Neural progenitor cell (in vitro differentiated cells): Measurements from ENCODE around the gene ZNF827. TPM values are rescaled to one million over a fixed set of nuclear protein-coding genes. Genes with fewer than 3 reads are reported as not detected.

Source experiments
- DNase-seq: peaks from one replicate; pipeline ENCODE4 v3.0.0-alpha.2; 2016; ENCODE audit warnings: low spot score
- H2AFZ ChIP-seq: fragments of 200-600 bp; sonication (generic); replicated peaks from 2 replicates; pipeline ENCODE4 v1.6.1; 2016; ENCODE audit warnings: antibody characterized with exemption
- H3F3A ChIP-seq: fragments of 200-600 bp; sonication (generic); 2 replicates; pipeline ENCODE4 v1.6.1; 2016; ENCODE audit warnings: antibody characterized with exemption, low read depth
- H3K27ac ChIP-seq: fragments of 200-600 bp; sonication (generic); 2 replicates; pipeline ENCODE4 v1.5.1; 2016; ENCODE audit warnings: mild to moderate bottlenecking
- H3K27me3 ChIP-seq: fragments of 200-600 bp; sonication (generic); 2 replicates; pipeline ENCODE4 v1.6.1; 2016; ENCODE audit warnings: mild to moderate bottlenecking, moderate library complexity
- H3K36me3 ChIP-seq: fragments of 200-600 bp; sonication (generic); 2 replicates; pipeline ENCODE4 v1.5.1; 2016
- H3K4me1 ChIP-seq: fragments of 200-600 bp; sonication (generic); 2 replicates; pipeline ENCODE4 v1.6.1; 2016; ENCODE audit warnings: mixed run types
- H3K4me2 ChIP-seq: fragments of 200-600 bp; sonication (generic); 2 replicates; pipeline ENCODE4 v1.6.1; 2016
- H3K4me3 ChIP-seq: fragments of 200-600 bp; sonication (generic); 2 replicates; pipeline ENCODE4 v1.5.1; 2016
- H3K79me2 ChIP-seq: fragments of 200-600 bp; sonication (generic); 2 replicates; pipeline ENCODE4 v1.6.1; 2016; ENCODE audit warnings: low read depth
- H3K9ac ChIP-seq: fragments of 200-600 bp; sonication (generic); 2 replicates; pipeline ENCODE4 v1.6.1; 2016
- H3K9me3 ChIP-seq: fragments of 200-600 bp; sonication (generic); 2 replicates; pipeline ENCODE4 v1.5.1; 2016; ENCODE audit warnings: low read depth
- H4K20me1 ChIP-seq: fragments of 200-600 bp; sonication (generic); 2 replicates; pipeline ENCODE4 v1.6.1; 2016; ENCODE audit warnings: low read depth
- H3K27ac Mint-ChIP-seq: 3 replicates; pipeline ENCODE4 v1.8.0; 2021; ENCODE audit warnings: mixed read lengths
- H3K27me3 Mint-ChIP-seq: 2 replicates; pipeline ENCODE4 v1.8.0; 2022; ENCODE audit warnings: low read depth, mild to moderate bottlenecking, inconsistent platforms, moderate library complexity, mixed read lengths; ENCODE audit not compliant: insufficient read depth
- H3K36me3 Mint-ChIP-seq: 3 replicates; pipeline ENCODE4 v1.8.0; 2021; ENCODE audit warnings: mixed read lengths
- H3K4me1 Mint-ChIP-seq: 3 replicates; pipeline ENCODE4 v1.8.0; 2021; ENCODE audit warnings: mixed read lengths
- H3K4me3 Mint-ChIP-seq: 3 replicates; pipeline ENCODE4 v1.8.0; 2021; ENCODE audit warnings: mild to moderate bottlenecking, moderate library complexity, mixed read lengths
- H3K9me3 Mint-ChIP-seq: 3 replicates; pipeline ENCODE4 v1.8.0; 2020; ENCODE audit warnings: mixed read lengths
- EZH2 ChIP-seq: fragments of 200-600 bp; sonication (generic); IDR thresholded peaks from 2 replicates; pipeline ENCODE4 v1.6.1; 2017; ENCODE audit warnings: antibody characterized with exemption, mild to moderate bottlenecking, moderate library complexity
- EZH2phosphoT487 ChIP-seq: fragments of 200-600 bp; sonication (generic); IDR thresholded peaks from 2 replicates; pipeline ENCODE4 v1.6.1; 2017; ENCODE audit warnings: antibody characterized with exemption
- total RNA-seq: library from RNA; depleted of rRNA; stranded (reverse); fragments of >200 nt; gene quantifications from 2 replicates; pipeline ENCODE4 v1.2.3, GENCODE V29; 2015; ENCODE audit warnings: low replicate concordance
- TF ChIP-seq, protein P1 (sequence below): fragments of 200-600 bp; sonication (generic); IDR thresholded peaks from 2 replicates; pipeline ENCODE4 v1.5.1; 2017; ENCODE audit warnings: antibody characterized with exemption, mild to moderate bottlenecking

The ZNF827 gene
- total RNA-seq, 1 donor from 2014 or later = 7.7 TPM

DNA sequence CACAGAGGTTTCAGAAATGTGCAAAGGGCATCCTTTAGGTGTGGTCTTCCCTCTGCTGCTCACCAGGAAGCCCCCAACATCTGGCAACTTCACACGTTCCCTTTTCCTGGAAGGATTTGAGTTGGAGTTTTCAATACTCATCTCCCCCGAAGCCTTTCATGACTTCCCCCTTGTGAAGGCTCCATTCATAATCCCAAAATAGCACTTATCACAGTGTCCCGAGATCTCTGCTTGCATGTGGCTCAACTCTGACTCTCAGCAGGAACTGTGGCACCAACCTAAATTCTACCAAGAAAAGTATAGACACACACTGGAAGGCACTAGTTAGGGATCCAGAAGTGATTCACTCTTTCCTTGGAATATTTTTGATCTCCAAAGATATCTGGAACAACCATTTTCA lies 40.5 kb upstream of the ZNF827 start:
- no peak overlapping the region for H2AFZ ChIP-seq
- Mint-ChIP-seq H3K4me3 (no peak overlapping the region), H3K4me1 (no peaks in the 10 kb centered on the region), H3K36me3 (no peaks in the 10 kb centered on the region), H3K27me3 (no peaks in the 10 kb centered on the region), H3K9me3 (no peaks in the 10 kb centered on the region), H3K27ac (no peak overlapping the region)
- no peaks in the 10 kb centered on the region for H3K79me2 ChIP-seq
- H3K4me2 ChIP-seq = no peak overlapping the region
- no peaks in the 10 kb centered on the region for H3K27me3 ChIP-seq
- no peak overlapping the region for H3K4me3 ChIP-seq
- no peaks in the 10 kb centered on the region for H4K20me1 ChIP-seq
- H3K36me3 ChIP-seq = no peaks in the 10 kb centered on the region
- TF ChIP-seq EZH2phosphoT487 (no peak), EZH2 (no peak)
- TF ChIP-seq, protein P1, sequence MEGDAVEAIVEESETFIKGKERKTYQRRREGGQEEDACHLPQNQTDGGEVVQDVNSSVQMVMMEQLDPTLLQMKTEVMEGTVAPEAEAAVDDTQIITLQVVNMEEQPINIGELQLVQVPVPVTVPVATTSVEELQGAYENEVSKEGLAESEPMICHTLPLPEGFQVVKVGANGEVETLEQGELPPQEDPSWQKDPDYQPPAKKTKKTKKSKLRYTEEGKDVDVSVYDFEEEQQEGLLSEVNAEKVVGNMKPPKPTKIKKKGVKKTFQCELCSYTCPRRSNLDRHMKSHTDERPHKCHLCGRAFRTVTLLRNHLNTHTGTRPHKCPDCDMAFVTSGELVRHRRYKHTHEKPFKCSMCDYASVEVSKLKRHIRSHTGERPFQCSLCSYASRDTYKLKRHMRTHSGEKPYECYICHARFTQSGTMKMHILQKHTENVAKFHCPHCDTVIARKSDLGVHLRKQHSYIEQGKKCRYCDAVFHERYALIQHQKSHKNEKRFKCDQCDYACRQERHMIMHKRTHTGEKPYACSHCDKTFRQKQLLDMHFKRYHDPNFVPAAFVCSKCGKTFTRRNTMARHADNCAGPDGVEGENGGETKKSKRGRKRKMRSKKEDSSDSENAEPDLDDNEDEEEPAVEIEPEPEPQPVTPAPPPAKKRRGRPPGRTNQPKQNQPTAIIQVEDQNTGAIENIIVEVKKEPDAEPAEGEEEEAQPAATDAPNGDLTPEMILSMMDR = no peak
- no peaks in the 10 kb centered on the region for H3K9me3 ChIP-seq
- no peak overlapping the region for H3K27ac ChIP-seq
- H3F3A ChIP-seq = no peaks in the 10 kb centered on the region
- H3K4me1 ChIP-seq = no peaks in the 10 kb centered on the region
- DNase-seq = no peak
- H3K9ac ChIP-seq = no peak overlapping the region

DNA sequence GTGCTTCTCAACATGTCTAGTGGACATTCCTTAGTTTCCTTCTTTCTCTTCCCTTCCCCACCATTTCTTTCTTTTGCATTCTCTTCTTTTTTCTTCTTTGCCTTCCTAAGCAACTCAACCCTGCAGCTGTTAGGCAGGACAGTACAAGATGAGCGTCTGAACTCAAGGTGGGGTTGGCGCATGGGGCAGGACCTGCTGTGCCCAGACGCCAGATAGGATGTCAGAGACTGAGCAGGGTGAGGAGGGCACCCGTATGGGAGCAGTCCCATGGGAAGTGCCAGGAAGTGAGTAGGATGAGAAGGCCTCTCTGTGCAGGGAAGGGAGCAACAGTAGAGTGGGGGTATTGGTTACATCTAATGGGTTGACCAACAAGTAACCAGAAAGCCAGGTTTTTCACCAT lies 38.1 kb upstream of the ZNF827 start:
- H3K4me3 ChIP-seq = no peak overlapping the region
- H3K36me3 ChIP-seq = no peaks in the 10 kb centered on the region
- no peaks in the 10 kb centered on the region for H3K4me1 ChIP-seq
- Mint-ChIP-seq H3K4me1 (no peaks in the 10 kb centered on the region), H3K27me3 (no peaks in the 10 kb centered on the region), H3K4me3 (no peak overlapping the region), H3K36me3 (no peaks in the 10 kb centered on the region), H3K27ac (no peak overlapping the region), H3K9me3 (no peaks in the 10 kb centered on the region)
- H3K79me2 ChIP-seq = no peaks in the 10 kb centered on the region
- no peak for DNase-seq
- H3K27ac ChIP-seq = no peak overlapping the region
- H4K20me1 ChIP-seq = no peaks in the 10 kb centered on the region
- H3K27me3 ChIP-seq = no peaks in the 10 kb centered on the region
- no peak overlapping the region for H3K9ac ChIP-seq
- H3F3A ChIP-seq = no peaks in the 10 kb centered on the region
- H2AFZ ChIP-seq = no peak overlapping the region
- H3K4me2 ChIP-seq = no peak overlapping the region
- TF ChIP-seq EZH2 = no peak
- no peak for TF ChIP-seq EZH2phosphoT487
- TF ChIP-seq, protein P1 = no peak
- H3K9me3 ChIP-seq = no peaks in the 10 kb centered on the region

DNA sequence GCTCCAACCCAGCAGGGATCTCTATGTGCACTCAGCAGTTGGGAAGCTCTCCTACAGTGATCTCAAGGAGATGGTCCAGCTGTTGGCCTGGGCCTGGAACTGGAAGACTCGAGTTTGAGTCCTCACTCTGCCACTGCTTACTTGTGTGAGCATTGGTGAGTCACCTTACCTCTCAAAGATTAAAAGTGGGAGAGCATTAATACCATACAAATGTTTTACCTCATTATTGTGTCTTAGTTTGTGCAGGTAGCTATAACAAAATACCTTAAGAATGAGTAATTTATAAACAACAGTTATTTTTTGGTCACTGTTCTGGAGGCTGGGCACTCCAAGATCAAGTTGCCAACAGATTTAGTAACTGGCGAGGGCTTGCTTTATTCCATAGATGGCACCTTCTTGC lies 21.4 kb upstream of the ZNF827 start:
- no peak overlapping the region for H3K9ac ChIP-seq
- H3K79me2 ChIP-seq = no peaks in the 10 kb centered on the region
- DNase-seq = no peak
- H3K4me2 ChIP-seq = no peak overlapping the region
- Mint-ChIP-seq H3K9me3 (peaks cover 16% of the 10 kb centered on the region), H3K4me1 (no peaks in the 10 kb centered on the region), H3K27me3 (no peaks in the 10 kb centered on the region), H3K27ac (no peak overlapping the region), H3K4me3 (no peak overlapping the region), H3K36me3 (peaks cover 2% of the 10 kb centered on the region)
- no peaks in the 10 kb centered on the region for H3K4me1 ChIP-seq
- H3F3A ChIP-seq = no peaks in the 10 kb centered on the region
- no peaks in the 10 kb centered on the region for H3K27me3 ChIP-seq
- no peak overlapping the region for H2AFZ ChIP-seq
- no peak for TF ChIP-seq EZH2phosphoT487
- TF ChIP-seq EZH2 = no peak
- TF ChIP-seq, protein P1 = no peak
- H3K36me3 ChIP-seq = no peaks in the 10 kb centered on the region
- H3K9me3 ChIP-seq = no peaks in the 10 kb centered on the region
- no peaks in the 10 kb centered on the region for H4K20me1 ChIP-seq
- H3K4me3 ChIP-seq = no peak overlapping the region
- no peak overlapping the region for H3K27ac ChIP-seq
